ENCODE data around the gene UBE2O.

UBE2O gene

GRCh38 chr17:76452660-76453430 is at the start of gene UBE2O:
TSS of gene UBE2O (minus strand) at chr17:76453152. CDS start at chr17:76453141, 11 bp downstream.
- DNase-seq = peak; percentile 89

- no peak for DNase-seq
Measured at GRCh38 chr17:76501827-76502307, 48.9 kb upstream of the UBE2O start.

DNA sequence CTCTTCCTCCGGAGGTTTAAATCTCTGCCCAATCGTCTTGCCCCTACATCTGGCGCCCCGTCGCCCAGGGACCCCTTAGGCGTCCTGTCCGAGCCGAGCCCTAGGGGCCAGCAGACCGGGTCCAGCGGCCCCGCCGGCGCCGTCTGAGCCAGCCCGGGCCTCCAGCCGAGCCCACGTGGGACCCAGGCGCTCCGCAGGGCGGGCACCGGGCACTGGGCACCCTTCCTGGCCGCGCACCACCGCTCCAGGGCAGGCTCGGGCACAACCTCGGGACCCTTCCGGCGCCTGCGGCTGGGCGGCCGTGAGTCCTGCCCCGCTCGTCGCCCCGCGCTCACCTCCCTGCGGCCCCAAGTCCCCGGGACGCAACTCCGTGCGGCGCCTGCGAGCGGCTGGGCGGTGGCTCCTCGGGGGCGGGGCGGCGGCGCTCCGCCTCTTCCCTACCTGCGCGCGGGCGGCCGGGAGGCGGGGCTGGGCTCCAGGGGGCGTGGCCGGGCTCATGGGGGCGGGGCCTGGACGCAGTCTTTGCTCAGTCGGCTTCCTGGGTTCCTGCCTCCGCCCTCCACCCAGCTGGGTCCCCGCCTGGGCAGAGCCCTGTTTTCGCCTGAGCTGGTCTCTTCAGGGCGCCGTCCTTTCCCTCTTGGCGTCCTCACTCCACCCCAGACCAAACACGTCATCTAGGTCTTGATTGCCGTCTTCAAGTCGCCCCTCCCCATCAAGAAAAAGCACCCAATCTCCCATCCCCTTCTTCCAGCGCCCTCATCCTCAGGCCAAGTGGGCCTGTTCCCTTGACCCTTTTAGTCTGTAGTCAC is 48.3 kb upstream of the UBE2O start, which contains the start of gene RHBDF2:
Gene RHBDF2, minus strand, starts transcription at position 406 of the 809 bp plus-strand sequence. CDS start 19,899 bp downstream, outside the sequence.
- peak; percentile 92 for DNase-seq

DNA sequence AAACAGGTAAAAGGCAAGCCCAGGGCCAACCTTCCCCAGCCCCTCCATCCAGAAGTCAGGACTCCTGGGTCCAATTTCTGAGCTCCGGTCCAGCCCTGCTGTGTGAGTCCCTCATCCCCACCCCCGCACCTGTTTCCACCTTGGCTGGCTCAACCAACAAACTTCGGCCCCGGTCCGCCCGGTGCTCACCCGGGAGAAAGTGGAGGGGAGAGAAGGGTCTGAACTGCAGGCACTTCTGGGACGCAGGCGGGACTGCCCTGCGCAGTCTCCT is 47.7 kb upstream of the UBE2O start:
- DNase-seq = no peak

GRCh38 chr17:76500074-76500746 is 47.3 kb upstream of the UBE2O start:
- no peak for DNase-seq

- no peak for DNase-seq
Measured at GRCh38 chr17:76499267-76499667, 46.3 kb upstream of the UBE2O start.

DNA sequence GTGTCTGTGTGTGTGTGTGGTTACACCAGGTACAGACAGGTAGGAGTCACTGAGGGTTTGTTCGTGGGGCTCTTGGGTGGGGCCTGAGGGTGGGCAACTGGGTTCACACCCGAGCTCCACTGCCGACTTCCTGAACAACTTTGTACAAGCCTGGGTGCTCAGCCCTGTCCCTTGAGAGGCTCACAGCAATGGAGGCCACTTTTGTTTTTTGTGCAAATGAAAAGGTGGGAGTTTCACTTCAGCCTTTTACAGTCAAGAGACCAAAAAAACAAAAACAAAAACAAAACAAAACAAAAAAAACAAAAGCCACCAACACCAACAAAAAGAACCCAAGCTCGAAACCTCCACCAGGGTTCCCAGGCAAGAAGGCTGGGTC is 45.9 kb upstream of the UBE2O start:
- peak; percentile 32 for DNase-seq

DNA sequence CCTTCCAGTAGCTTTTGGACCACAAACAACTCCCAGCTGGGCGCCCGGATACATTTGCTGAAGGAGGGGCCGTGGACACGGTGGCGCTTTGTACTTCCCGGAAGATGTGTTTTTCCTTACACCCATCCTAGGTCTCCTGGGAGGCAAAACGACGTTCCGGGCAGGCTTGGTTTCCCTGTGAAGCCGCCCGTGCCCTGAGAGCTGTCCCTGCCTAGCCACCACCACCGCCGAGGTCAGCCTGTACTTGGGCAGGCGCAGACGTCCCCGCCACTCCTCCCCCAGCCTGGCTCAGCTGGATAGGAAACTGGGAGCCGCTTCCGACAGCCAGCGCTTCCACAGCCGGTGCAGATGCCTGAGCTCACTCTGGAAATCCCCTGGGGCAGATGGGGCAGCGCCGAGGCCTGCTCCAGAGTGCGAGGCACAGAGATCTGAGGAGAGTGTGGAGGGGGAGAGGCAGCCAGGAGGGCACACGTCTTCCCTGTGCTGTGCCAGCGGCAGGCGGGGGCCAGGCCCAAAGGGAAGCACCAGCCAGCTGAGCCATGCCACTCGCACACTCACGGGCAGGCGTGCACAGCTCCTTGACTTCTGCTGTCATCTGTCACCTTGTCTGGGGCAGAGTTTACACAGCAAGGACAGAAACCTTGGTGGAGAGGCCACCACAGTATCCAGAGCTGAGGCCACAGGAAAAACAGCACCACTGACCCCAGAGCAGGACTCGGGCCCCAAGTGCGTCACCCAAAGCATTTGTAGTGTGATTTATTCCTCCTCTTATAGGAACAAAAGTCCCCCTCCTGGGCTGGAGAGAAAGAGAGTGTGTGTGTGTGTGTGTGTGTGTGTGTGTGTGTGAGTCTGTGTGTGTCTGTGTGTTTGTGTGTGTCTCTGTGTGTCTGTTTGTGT is 45.3 kb upstream of the UBE2O start:
- no peak for DNase-seq

GRCh38 chr17:76497699-76497978 is 44.7 kb upstream of the UBE2O start:
- no peak for DNase-seq

DNA sequence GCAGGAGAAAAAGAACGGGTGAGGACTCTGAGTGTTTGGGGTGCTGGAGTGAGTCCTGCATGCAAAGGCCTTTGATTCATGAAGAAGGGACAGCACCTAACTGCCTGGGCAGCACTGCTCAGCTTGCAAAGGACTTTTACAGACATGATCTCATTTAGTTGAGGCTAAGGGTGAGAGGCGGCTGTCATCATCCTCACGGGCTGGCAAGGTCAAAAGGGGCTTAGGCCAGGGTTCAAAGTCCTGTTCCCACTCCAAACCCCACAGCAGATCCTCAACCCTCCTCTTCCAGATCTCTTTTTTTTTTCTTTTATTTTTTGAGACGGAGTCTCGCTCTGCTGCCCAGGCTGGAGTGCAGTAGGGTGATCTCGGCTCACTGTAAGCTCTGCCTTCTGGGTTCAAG is 43.5 kb upstream of the UBE2O start:
- DNase-seq = no peak

DNA sequence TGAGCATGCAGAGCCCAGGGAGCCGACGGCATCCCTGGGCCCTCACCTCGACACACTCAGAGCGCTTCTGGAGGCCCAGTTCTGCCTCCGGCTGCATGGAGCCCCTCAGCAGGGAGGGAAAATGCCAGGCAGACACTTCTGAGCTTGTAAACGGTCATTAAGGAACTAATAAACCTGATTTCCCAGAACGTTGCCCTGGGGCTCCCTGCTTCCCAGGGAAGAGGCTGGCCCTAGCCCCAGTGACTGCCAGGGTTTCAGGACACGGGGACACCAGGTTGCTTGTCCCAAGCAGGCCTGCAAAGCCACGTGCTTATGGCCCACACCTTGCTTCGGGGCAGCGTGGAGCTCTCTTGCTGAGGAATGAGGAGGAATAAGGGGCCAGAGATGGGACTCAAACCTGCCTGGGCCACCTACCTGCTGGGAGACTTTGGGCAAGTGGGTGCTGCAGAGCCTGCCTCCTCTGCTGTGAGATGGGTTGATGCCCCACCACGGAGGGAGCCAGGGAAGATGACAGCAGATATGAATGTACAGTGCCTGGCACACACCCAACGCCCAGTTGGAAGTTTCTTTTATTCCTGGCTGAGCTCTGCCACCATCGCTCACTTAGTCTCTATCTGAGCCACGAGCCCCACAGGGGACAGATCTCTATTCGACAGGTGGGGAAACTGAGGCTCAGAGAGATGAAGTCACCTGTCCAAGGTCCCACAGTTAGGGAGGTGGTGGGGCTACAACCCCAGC is 42.9 kb upstream of the UBE2O start:
- DNase-seq = no peak

- peak; percentile 30 for DNase-seq
Measured at GRCh38 chr17:76493505-76494167, 40.7 kb upstream of the UBE2O start.

DNA sequence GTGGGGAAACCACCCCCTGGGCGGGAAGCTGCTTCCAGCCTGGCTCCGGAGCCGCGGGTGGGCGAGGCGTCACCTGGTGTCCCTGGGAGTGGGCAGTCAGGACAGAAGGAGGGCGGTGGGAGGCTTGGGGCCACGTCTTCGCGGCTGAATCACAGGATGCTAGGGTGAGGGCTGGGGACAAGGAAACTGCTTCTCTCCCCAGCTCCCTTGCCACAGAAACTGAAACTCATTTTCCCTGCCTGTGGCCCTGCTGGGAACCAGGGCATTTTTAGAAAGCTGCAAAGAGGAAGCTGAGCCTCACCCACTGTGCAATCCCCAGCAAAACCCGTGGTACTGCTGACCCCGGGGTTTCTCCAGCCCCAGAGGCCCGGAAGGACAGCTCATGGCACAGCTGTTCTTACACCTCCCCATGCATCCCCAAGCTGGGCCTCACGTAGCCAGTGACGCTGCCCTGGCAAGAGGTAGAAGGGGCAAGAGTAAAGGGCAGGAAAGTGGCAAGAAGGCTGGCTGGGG is 40.1 kb upstream of the UBE2O start:
- DNase-seq = peak; percentile 45

DNA sequence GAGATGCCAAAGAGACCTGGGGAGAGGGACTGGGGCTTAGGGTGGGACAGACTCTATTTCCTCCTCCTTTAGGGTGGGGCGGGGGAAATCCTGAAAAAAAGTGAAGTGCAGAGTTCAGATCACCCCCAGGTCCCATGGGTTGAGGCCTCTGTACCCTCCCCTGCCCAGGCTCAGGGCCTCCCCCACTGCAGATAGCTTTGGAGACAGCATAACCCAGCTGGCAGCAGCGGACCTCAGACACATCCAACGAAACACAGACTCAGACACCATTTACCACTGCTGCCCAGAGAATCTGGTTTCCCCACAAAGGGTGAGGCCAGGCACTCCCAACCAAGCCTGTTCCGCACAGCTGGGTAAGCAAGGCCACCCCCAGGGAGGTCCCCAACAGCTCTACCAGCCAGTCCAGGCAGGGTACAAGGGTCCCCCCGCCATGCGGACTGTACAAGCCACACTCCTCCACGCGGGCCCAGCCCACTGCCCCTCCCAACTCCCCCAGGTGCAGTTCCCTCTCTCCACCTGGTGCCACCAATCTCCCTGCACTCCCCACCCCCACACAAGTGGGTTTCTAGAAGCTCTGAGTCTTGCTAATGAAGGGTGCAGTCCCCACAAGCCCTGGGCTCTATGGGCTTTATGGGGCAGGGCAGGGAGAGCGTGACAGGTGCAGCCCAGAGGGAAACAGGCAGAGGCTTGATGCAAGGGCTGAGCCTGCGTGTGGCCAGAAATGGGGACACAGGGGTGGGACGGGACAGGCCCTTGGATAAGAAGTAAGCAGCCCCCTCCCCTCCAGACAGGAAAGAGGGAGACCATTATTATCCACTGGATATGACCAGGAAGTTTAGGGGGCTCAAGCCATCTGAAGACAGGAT is 39.4 kb upstream of the UBE2O start:
- DNase-seq = peak; percentile 11

- DNase-seq = no peak
Measured at GRCh38 chr17:76491271-76492122, 38.5 kb upstream of the UBE2O start.

GRCh38 chr17:76490112-76490710 is 37.3 kb upstream of the UBE2O start:
- DNase-seq = no peak

- DNase-seq = no peak
Measured at GRCh38 chr17:76487451-76488192, 34.7 kb upstream of the UBE2O start.

DNA sequence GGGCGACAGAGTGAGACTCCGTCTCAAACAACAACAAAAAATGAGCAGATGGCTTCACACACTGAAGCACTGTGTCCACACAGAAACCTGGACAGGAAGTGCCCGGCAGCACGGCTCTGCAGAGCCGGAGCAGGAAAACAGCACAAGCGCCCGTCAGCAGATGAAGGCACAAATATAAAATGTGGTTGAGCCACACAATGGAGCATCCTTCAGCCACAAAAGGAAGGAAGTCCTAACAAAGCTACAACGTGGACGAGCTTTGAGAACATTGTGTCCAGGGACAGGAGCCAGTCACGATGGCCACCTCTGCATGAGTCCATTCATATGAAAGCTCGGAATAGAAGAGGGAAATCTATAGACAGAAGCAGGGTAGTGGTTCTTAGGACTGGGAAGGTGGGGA is 32.6 kb upstream of the UBE2O start:
- no peak for DNase-seq
